ENCODE data around the gene TTC7B. TPM values are rescaled to one million over a fixed set of nuclear protein-coding genes. Genes with fewer than 3 reads are reported as not detected.

Gene TTC7B
- total RNA-seq, 1 donor from 2014 or later, result 6.1 TPM

DNA sequence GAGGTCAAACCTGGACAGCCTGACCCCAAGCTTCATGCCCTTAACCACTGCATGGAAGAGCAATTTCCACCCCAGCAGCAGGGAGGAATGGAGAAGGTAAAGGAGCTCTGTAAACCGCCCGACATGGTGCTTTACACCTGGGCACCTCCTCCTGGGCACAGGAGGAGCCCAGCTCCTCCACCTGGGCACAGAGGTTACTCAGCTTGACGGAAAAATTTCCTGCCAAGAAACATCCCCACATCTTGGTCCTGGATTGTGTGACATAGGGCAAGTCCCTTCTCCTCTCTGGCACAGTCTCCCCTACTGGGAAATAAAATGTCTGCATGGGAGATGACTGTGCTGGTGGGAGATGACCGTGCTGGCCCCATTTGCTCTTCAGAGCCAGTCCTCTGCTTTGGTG, 40.8 kb downstream of the TTC7B start:
- Mint-ChIP-seq H3K4me1 (ENCODE audit: low read depth) (no peaks in the 10 kb centered on the region), H3K27ac (no peak overlapping the region), H3K4me3 (ENCODE audit: low read depth) (no peak overlapping the region), H3K27me3 (ENCODE audit: low read depth) (no peaks in the 10 kb centered on the region), H3K9me3 (no peaks in the 10 kb centered on the region), H3K36me3 (ENCODE audit: low read depth) (no peaks in the 10 kb centered on the region)
- intact Hi-C loops (cut with micrococcal nuclease), result no loop called here
- DNase-seq (ENCODE audit: low spot score), result no peak

GRCh38 chr14:90774316-90774715, 41.9 kb downstream of the TTC7B start:
- intact Hi-C loops (cut with micrococcal nuclease), result no loop called here
- no peak overlapping the region for H3K4me3 Mint-ChIP-seq (ENCODE audit: low read depth)
- H3K36me3 Mint-ChIP-seq (ENCODE audit: low read depth), result no peaks in the 10 kb centered on the region
- H3K27ac Mint-ChIP-seq, result no peak overlapping the region
- DNase-seq (ENCODE audit: low spot score), result no peak
- H3K9me3 Mint-ChIP-seq, result no peaks in the 10 kb centered on the region
- H3K4me1 Mint-ChIP-seq (ENCODE audit: low read depth), result no peaks in the 10 kb centered on the region
- no peaks in the 10 kb centered on the region for H3K27me3 Mint-ChIP-seq (ENCODE audit: low read depth)

DNA sequence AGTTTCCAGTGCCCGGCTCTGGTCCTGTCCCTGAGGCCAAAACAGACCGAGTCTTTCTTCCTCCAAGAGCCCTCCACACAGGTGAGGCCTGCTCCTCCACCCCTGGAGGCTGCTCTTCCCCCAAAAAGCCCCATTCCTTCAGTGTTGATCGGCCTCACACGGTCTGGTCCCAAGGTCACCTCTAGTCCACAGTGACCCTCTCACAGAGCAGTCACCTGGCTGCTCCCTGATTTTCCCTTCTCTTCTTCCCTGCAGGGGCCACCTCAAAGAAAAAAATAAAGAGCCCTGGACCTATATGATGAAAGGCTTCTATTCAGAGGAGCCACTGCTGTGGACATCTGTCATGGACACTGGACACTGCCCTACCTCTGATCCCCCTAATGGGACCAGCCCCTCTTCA, 42.5 kb downstream of the TTC7B start:
- H3K4me3 Mint-ChIP-seq (ENCODE audit: low read depth), result no peak overlapping the region
- no peak overlapping the region for H3K27ac Mint-ChIP-seq
- H3K27me3 Mint-ChIP-seq (ENCODE audit: low read depth), result no peaks in the 10 kb centered on the region
- no peaks in the 10 kb centered on the region for H3K9me3 Mint-ChIP-seq
- no peak for DNase-seq (ENCODE audit: low spot score)
- no peaks in the 10 kb centered on the region for H3K4me1 Mint-ChIP-seq (ENCODE audit: low read depth)
- H3K36me3 Mint-ChIP-seq (ENCODE audit: low read depth), result no peaks in the 10 kb centered on the region
- intact Hi-C loops (cut with micrococcal nuclease), result no loop called here

DNA sequence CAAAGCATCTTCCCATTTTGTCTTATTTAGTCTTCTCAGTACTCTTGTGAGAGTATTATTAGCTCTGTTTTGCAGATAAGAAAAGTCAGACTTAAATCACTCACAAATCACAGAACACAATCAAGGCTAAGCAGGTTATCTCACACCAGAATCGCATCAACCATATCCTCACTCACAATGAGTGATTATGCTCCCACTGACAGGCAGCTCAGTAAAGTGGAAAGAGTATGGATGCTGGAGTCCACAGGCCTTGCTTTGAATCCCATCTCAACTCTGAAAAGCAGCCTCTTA, 43.1 kb downstream of the TTC7B start:
- no peaks in the 10 kb centered on the region for H3K27me3 Mint-ChIP-seq (ENCODE audit: low read depth)
- H3K9me3 Mint-ChIP-seq, result peaks cover 4% of the 10 kb centered on the region
- DNase-seq (ENCODE audit: low spot score), result no peak
- intact Hi-C loops (cut with micrococcal nuclease), result no loop called here
- no peak overlapping the region for H3K27ac Mint-ChIP-seq
- no peak overlapping the region for H3K4me3 Mint-ChIP-seq (ENCODE audit: low read depth)
- H3K4me1 Mint-ChIP-seq (ENCODE audit: low read depth), result no peaks in the 10 kb centered on the region
- no peaks in the 10 kb centered on the region for H3K36me3 Mint-ChIP-seq (ENCODE audit: low read depth)

DNA sequence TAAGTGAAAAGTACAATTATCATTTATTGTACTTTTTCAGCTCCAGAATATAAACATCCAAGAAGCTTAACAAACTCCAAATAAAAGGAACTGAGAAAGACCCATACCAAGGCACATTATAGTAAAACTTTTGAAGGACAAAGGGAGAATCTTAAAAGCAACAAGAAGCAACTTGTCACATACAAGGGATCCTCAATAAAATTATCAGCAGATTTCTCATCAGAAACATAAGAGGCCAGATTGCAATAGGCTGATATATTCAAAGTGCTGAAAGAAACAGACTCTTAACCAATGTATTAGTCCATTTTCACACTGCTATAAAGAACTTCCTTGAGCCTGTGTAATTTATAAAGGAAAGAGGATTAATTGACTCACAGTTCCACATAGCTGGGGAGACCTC, 48.3 kb downstream of the TTC7B start:
- Mint-ChIP-seq H3K9me3 (peaks cover 41% of the 10 kb centered on the region), H3K36me3 (ENCODE audit: low read depth) (peaks cover 3% of the 10 kb centered on the region), H3K27ac (no peak overlapping the region)

GRCh38 chr14:90760591-90761316, 55.5 kb downstream of the TTC7B start:
- Mint-ChIP-seq H3K27me3 (ENCODE audit: low read depth) (peaks cover 21% of the 10 kb centered on the region), H3K27ac (no peak overlapping the region), H3K4me1 (ENCODE audit: low read depth) (peaks cover 18% of the 10 kb centered on the region), H3K4me3 (ENCODE audit: low read depth) (no peak overlapping the region), H3K9me3 (peaks cover 19% of the 10 kb centered on the region), H3K36me3 (ENCODE audit: low read depth) (peaks cover 1% of the 10 kb centered on the region)
- intact Hi-C loops (cut with micrococcal nuclease), result no loop called here
- no peak for DNase-seq (ENCODE audit: low spot score)

More for the DNA sequence above, 48.3 kb downstream of the TTC7B start:
- intact Hi-C loops (cut with micrococcal nuclease), result no loop called here
- Mint-ChIP-seq H3K27me3 (ENCODE audit: low read depth) (peaks cover 7% of the 10 kb centered on the region), H3K4me3 (ENCODE audit: low read depth) (no peak overlapping the region), H3K4me1 (ENCODE audit: low read depth) (no peaks in the 10 kb centered on the region)
- no peak for DNase-seq (ENCODE audit: low spot score)

- H3K9me3 Mint-ChIP-seq, result peaks cover 16% of the 10 kb centered on the region
- intact Hi-C loops (cut with micrococcal nuclease), result no loop called here
- H3K4me1 Mint-ChIP-seq (ENCODE audit: low read depth), result peaks cover 18% of the 10 kb centered on the region
- DNase-seq (ENCODE audit: low spot score), result no peak
- no peaks in the 10 kb centered on the region for H3K36me3 Mint-ChIP-seq (ENCODE audit: low read depth)
- H3K4me3 Mint-ChIP-seq (ENCODE audit: low read depth), result no peak overlapping the region
- H3K27me3 Mint-ChIP-seq (ENCODE audit: low read depth), result peaks cover 19% of the 10 kb centered on the region
- H3K27ac Mint-ChIP-seq, result no peak overlapping the region
These were observed 56.2 kb downstream of the TTC7B start for GRCh38 chr14:90760078-90760444.

DNA sequence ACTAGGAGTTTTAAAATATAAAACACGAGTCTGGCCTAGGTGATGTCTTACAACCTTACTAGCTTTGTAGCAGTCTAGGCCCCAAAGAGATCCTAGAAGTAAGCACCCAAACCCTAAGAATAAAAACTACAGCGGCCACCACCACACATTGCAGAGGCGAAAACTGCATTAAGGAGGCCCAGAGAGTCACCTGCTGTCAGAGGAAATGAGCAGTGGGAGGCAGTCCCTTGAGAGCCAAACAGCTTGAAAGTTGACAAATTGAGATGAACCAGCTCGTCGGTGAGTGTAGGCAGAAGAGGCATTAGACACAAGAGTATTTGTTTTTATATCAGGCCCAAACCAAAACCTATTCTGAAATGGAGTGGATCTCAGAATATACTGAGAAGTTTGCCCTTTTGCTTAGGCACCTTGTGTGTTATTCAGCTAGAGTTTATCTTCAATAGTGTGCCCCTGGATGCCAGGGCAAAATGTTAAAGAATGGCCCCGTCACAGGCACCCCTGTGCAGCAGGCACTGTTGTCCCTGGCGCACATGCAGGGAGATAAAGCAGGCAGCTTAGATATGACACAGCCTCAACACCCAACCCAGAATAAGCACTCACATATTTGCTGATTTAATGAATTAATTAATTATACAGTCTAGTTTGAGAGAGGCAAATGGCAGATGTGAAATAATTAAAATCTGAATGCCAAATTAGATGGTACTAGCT, 56.7 kb downstream of the TTC7B start:
- Mint-ChIP-seq H3K4me3 (ENCODE audit: low read depth) (peak overlapping the region; percentile 70), H3K27me3 (ENCODE audit: low read depth) (peaks cover 23% of the 10 kb centered on the region), H3K4me1 (ENCODE audit: low read depth) (peaks cover 18% of the 10 kb centered on the region), H3K9me3 (peaks cover 16% of the 10 kb centered on the region), H3K27ac (peak overlapping the region; percentile 68), H3K36me3 (ENCODE audit: low read depth) (no peaks in the 10 kb centered on the region)
- intact Hi-C loops (cut with micrococcal nuclease), result loop anchor here (2.0 to 5.0 kb wide), 2 partner anchors 69 to 377 kb away; no protein-coding TSS in a partner anchor
- no peak for DNase-seq (ENCODE audit: low spot score)

DNA sequence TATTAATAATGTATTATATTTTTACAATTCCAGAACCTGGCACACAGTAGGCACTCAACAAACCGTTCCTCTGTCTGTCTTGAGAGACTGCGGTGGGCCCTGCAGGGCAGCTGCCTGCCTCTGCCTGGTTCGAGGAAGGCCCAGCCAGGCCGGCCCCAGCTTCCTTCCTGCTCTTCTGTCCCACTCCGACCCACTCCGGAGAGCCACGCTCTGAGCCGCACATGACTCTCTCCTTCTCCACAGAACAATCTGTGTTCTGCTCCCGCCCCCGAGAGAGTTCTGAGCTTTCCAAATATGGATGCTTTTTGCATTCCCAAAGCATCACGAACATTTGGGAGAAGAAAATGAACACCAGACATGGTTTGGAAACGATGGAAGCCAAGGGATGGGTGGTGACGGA, 57.3 kb downstream of the TTC7B start:
- no peak for DNase-seq (ENCODE audit: low spot score)
- Mint-ChIP-seq H3K27me3 (ENCODE audit: low read depth) (peaks cover 21% of the 10 kb centered on the region), H3K4me3 (ENCODE audit: low read depth) (peak overlapping the region; percentile 70), H3K36me3 (ENCODE audit: low read depth) (no peaks in the 10 kb centered on the region), H3K4me1 (ENCODE audit: low read depth) (peaks cover 18% of the 10 kb centered on the region), H3K9me3 (peaks cover 14% of the 10 kb centered on the region), H3K27ac (peak overlapping the region; percentile 68)
- intact Hi-C loops (cut with micrococcal nuclease), result loop anchor here (1.0 to 5.0 kb wide), 3 partner anchors 70 to 377 kb away; no protein-coding TSS in a partner anchor

DNA sequence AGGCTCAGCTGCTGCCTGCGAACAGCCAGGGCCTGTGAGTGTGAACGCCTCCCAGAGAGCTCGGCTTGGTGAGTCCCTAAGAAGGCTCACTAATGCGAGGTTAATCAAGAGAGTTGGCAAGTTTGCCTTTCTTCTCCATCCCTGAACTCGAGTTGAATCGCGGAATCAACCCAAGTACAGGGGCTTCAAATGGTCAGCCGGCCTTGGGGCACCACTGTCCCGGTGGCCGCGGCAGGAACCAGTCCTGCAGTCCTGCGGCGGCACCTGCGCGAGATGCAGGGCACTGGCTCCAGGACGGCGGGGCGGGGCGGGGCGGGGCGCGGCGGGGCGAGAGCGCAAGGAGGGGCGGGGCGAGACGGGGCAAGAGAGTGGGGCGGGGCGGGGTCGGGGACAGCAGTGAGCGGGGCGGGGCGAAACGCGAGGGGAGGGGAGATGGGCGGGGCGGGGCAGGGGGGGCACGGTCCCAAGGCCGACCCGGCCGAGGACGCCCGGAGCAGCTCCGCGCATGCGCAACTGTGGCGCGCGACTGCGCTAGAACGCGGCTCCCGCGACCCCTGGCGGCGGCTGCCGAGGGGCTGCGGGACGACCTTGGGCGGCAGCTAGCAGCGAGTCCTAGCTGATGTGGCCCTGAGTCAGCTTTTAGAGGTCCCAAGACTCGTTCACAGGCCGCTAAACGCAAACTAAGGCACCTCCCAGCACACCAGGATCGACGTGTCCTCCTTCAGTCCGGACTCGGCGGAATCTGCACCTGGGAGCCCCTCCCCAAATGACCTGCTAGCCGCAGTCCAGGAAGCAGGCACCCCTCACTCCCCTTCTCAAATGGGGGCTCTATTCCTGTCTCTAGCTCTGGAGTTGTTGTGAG, 58.0 kb downstream of the TTC7B start:
- no peaks in the 10 kb centered on the region for H3K36me3 Mint-ChIP-seq (ENCODE audit: low read depth)
- intact Hi-C loops (cut with micrococcal nuclease), result loop anchor here (1.0 to 5.0 kb wide), 3 partner anchors 71 to 376 kb away; no protein-coding TSS in a partner anchor
- peak overlapping the region; percentile 70 for H3K4me3 Mint-ChIP-seq (ENCODE audit: low read depth)
- peaks cover 18% of the 10 kb centered on the region for H3K4me1 Mint-ChIP-seq (ENCODE audit: low read depth)
- H3K9me3 Mint-ChIP-seq, result peaks cover 9% of the 10 kb centered on the region
- peak overlapping the region; percentile 68 for H3K27ac Mint-ChIP-seq
- H3K27me3 Mint-ChIP-seq (ENCODE audit: low read depth), result peaks cover 19% of the 10 kb centered on the region
- peak; percentile 92 for DNase-seq (ENCODE audit: low spot score)

- H3K4me1 Mint-ChIP-seq (ENCODE audit: low read depth), result peaks cover 18% of the 10 kb centered on the region
- no peaks in the 10 kb centered on the region for H3K36me3 Mint-ChIP-seq (ENCODE audit: low read depth)
- intact Hi-C loops (cut with micrococcal nuclease), result loop anchor here (5.0 kb wide), 1 partner anchor 375 kb away; no protein-coding TSS in a partner anchor
- H3K27ac Mint-ChIP-seq, result no peak overlapping the region
- no peak for DNase-seq (ENCODE audit: low spot score)
- H3K27me3 Mint-ChIP-seq (ENCODE audit: low read depth), result peaks cover 15% of the 10 kb centered on the region
- H3K4me3 Mint-ChIP-seq (ENCODE audit: low read depth), result peak overlapping the region; percentile 63
- peaks cover 1% of the 10 kb centered on the region for H3K9me3 Mint-ChIP-seq
These were observed 58.8 kb downstream of the TTC7B start for GRCh38 chr14:90757452-90757851.

DNA sequence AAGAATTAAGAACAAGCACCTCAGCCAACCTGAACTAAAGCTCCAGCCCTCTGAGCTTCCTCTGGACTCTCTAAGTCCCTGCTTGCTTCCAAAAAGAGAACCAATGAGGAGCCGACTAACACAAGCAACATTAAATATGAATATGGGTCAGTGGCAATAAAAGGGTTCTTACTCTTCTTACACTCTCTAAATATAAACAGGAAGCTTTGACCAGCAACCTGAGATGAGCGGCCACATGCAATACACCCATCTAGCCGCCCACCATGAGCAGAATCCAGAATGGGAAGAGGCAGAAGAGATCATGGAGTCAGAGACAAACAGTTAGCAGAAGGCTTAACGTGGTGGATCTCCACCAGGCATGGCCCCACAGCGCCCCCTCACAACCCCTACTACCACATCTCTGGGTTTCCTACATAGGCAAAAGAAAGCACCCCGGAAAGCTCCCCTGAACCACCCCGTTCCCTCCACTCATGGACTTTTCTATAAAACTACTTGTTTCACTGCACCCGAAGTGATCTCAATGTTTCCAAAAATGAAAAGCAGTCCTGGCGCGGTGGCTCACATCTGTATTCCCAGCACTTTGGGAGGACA, 59.4 kb downstream of the TTC7B start:
- DNase-seq (ENCODE audit: low spot score), result no peak
- Mint-ChIP-seq H3K4me3 (ENCODE audit: low read depth) (no peak overlapping the region), H3K4me1 (ENCODE audit: low read depth) (peaks cover 18% of the 10 kb centered on the region), H3K9me3 (no peaks in the 10 kb centered on the region), H3K27ac (no peak overlapping the region), H3K36me3 (ENCODE audit: low read depth) (no peaks in the 10 kb centered on the region), H3K27me3 (ENCODE audit: low read depth) (peaks cover 12% of the 10 kb centered on the region)
- intact Hi-C loops (cut with micrococcal nuclease), result loop anchor here (5.0 kb wide), 1 partner anchor 375 kb away; no protein-coding TSS in a partner anchor
